ENCODE measurements around the gene HOXB4. TPM values are rescaled to one million over a fixed set of nuclear protein-coding genes. Genes with fewer than 3 reads are reported as not detected.

Gene HOXB4
- polyA plus RNA-seq, 1 donor: 1.0 TPM

GRCh38 chr17:48615047-48615962 lies 37.2 kb upstream of the HOXB4 start, which contains the start of gene HOXB8:
Gene HOXB8 (minus strand): TSS chr17:48615292. CDS start chr17:48614704, 588 bp downstream.
- DNase-seq: no peak

DNA sequence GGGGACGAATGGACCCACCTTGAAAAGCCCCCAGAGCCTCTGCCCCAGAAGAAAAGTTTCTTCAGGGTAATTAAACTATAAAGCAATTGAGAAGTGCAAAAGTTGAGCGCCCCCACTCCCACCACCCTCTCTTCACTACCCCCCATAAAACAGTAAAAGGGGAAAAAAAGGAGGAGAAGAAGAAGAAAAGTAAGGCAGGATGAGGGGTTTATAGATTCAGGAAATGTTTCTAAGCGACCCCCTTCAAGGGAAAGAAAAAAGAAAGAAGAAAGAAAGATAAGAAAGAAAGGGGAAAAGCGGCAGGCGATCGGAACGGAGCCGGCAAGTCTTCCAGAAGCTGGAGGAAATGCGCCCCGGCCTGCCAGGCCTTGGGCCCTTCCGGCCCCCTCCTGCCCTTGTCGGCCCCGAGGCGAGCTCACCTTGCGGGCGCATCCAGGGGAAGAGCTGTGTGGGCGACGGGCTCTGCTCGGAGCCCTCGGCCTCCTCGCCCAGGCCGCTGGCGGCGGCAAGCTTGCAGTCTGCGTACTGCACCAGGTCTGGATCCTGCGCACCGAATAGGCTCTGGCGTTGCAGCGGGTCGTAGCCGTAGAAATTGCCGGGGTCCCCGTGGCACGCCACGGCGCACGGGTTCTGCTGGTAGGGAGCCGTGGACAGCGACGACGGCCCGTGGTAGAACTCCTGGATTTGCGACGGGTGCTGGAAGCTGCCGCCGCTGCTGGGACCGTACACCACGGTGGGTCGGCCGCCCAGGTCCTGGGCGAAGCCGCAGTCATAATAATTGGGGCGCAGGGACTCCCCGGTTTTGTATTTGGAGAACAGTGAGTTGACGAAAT lies 35.9 kb upstream of the HOXB4 start:
- no peak for DNase-seq

GRCh38 chr17:48612854-48613691 lies 34.9 kb upstream of the HOXB4 start:
- no peak for DNase-seq

DNA sequence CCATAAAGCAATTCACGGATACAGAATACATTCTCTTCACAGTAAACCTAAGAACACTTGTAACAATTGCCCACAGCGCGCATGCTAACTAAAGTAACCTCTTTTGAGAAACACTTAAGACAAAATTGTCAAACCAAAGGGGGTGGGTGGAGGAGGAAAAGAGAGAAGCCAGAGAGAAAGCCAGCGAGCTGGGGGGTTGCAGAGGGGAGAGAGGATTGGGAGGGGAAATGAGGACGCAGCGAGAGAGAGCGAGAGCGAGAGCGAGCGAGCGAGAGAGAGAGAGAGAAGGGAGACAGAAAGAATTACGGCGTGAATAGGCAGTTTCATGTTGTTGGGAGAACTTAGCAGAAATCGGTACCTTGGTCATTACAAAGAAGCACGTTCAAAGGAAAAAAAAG lies 34.3 kb upstream of the HOXB4 start:
- DNase-seq: no peak

- no peak for DNase-seq
Measured at GRCh38 chr17:48611681-48612455, 33.7 kb upstream of the HOXB4 start.

GRCh38 chr17:48611213-48611612 lies 33.1 kb upstream of the HOXB4 start:
- DNase-seq: no peak

GRCh38 chr17:48610282-48611211 lies 32.4 kb upstream of the HOXB4 start, which contains the start of gene HOXB7:
Gene HOXB7 (minus strand): TSS chr17:48611017. CDS start chr17:48610918, 99 bp downstream.
- DNase-seq: no peak

- DNase-seq: no peak
Measured at GRCh38 chr17:48609759-48610281, 31.7 kb upstream of the HOXB4 start.

GRCh38 chr17:48609033-48609432 lies 30.9 kb upstream of the HOXB4 start:
- no peak for DNase-seq

GRCh38 chr17:48608494-48608834 lies 30.3 kb upstream of the HOXB4 start:
- DNase-seq: no peak

GRCh38 chr17:48606892-48607614 lies 28.9 kb upstream of the HOXB4 start:
- DNase-seq: no peak

GRCh38 chr17:48605991-48606891 lies 28.1 kb upstream of the HOXB4 start:
- DNase-seq: no peak

DNA sequence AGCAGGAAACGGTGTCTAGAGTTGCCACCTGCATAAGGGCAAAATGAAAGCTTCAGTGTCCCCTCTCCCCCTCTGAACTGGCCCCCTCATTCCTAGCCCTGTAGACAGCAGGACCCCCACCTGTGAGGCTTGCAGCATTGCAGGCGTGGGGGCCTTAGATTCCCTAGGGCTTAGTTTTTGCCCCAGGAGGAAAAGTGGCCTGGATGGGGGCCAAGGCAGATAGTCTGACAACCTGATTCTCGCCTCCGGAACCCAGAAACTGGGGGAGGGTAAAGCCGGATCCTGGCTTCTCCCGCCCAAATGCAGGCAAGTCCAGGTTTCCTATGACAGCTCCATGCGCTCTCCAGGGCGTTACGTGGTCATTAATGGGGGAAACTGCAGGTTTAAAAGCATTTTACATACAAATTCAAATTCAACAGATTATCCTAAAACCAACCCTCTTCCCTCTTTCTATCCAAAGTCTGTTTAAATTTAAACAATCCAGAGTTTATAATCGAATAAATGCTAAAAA lies 27.3 kb upstream of the HOXB4 start:
- DNase-seq: no peak

- no peak for DNase-seq
Measured at GRCh38 chr17:48604770-48605329, 26.7 kb upstream of the HOXB4 start, which contains the start of gene HOXB6. Gene HOXB6 (minus strand): TSS chr17:48604986. CDS start chr17:48598150, 6,836 bp downstream.

GRCh38 chr17:48603959-48604769 lies 26.0 kb upstream of the HOXB4 start:
- DNase-seq: no peak

GRCh38 chr17:48601539-48602425 lies 23.6 kb upstream of the HOXB4 start:
- DNase-seq: no peak

All from hindlimb muscle (tissue), 1 donor.